Epidermal melanocyte (primary cell): ENCODE results near the gene HAGH.
"Not testable (repeated sequence)": the region's sequence is repeated elsewhere in the genome, so short reads cannot be mapped to it uniquely, and the experiment has no call there.

Source experiments
- DNase-seq: peaks from one replicate; pipeline ENCODE4 v3.0.0; 2011; ENCODE audit warnings: low spot score; ENCODE audit not compliant: insufficient read length

Gene HAGH

GRCh38 chr16:1810536-1810935 is 16.1 kb downstream of the HAGH start:
- no peak for DNase-seq

GRCh38 chr16:1810106-1810505 is 16.5 kb downstream of the HAGH start:
- DNase-seq: no peak

DNA sequence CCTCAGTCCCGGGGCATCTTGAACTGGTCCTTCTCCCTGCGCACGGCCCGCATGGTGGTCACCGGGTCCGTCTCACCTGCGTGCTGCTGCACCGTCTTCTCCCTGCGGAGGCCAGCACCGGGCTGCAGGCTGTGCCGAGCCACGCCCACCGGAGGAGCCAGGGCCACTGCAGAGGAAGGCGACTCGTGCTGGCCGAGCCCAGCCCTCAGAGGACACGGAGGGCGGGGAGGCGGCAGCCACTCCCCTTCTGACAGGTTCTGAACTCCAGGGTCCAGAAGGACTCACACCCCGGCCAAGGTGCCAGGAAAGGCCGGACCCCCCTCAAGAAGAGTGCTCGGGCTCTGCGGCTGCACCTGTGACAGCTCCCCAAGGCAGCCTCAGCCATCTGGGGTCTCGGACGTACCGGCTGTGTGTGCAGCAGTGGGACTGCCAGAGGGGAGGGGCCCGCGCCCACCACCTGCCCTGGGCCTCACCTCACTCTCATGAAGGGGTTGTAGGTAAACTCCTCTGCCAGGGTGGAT is 17.3 kb downstream of the HAGH start:
- DNase-seq: no peak

DNA sequence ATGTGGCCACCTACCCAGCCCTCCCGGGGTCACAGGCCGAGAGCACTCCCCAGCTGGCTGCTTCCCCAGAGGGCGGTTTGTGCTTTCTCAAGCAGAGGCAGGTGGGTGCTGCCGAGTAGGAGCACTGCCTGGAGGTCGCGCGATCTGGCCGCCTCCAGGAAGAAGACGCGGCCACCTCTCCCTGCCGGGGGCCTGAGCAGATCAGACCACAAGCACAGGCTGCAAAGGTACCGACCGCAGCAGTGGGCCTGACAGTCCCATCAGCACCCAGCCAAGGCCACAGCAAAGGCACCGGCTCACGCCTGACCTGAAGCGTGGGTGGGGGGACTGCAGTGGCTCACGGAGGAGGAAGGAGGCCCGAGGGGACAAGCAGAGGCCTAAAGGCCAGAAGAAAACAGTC is 17.9 kb downstream of the HAGH start:
- no peak for DNase-seq

DNA sequence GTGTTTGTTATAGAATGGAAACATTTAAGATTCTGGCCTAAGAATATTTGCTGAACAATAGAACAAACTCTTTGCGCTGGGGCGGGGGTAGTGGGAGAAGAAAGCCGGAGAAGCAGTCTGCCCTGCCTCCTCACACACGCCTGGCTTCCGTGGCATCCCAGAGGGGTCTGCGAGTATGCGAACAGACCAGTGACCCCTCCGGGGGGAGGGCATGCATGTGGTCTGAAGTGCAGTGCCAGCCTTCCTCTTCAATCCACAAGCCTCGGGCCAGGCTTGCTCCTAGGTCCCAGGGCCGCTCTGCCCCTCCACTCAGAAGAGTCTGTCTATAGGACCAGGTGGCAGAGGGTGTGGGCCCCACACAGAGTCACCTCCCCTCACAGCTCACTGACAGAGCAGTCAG is 19.0 kb downstream of the HAGH start:
- DNase-seq: no peak

DNA sequence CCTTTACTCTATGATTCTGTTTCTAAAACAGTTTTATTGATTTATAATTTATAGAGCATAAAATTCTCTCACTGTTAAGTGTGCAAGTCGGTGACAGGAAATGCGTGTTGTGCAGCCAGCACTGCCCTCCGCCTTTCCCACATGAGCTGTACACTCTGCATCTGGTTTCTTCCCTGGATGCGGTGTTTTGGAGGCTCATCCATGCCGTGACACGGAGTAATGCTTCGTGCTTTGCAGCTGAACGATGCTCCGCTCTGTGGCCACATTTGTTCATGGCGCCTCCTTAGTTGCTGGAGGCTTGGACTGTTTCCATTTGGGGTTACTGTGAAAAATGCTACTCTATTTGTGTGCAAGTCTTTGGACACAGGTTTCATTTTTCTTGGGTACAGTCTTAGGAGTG is 25.9 kb downstream of the HAGH start:
- DNase-seq: no peak

GRCh38 chr16:1799263-1799662 is 27.4 kb downstream of the HAGH start:
- DNase-seq: not testable (repeated sequence)

GRCh38 chr16:1794908-1795666 is 31.5 kb downstream of the HAGH start:
- DNase-seq: no peak

- DNase-seq: no peak
Observed at GRCh38 chr16:1794221-1794871, 32.3 kb downstream of the HAGH start.

GRCh38 chr16:1793578-1794220 is 32.9 kb downstream of the HAGH start, which contains the start of gene IGFALS:
Gene IGFALS (minus strand): TSS chr16:1793705. CDS start chr16:1793652, 53 bp downstream.
- no peak for DNase-seq

GRCh38 chr16:1792836-1793577 is 33.6 kb downstream of the HAGH start:
- DNase-seq: no peak

DNA sequence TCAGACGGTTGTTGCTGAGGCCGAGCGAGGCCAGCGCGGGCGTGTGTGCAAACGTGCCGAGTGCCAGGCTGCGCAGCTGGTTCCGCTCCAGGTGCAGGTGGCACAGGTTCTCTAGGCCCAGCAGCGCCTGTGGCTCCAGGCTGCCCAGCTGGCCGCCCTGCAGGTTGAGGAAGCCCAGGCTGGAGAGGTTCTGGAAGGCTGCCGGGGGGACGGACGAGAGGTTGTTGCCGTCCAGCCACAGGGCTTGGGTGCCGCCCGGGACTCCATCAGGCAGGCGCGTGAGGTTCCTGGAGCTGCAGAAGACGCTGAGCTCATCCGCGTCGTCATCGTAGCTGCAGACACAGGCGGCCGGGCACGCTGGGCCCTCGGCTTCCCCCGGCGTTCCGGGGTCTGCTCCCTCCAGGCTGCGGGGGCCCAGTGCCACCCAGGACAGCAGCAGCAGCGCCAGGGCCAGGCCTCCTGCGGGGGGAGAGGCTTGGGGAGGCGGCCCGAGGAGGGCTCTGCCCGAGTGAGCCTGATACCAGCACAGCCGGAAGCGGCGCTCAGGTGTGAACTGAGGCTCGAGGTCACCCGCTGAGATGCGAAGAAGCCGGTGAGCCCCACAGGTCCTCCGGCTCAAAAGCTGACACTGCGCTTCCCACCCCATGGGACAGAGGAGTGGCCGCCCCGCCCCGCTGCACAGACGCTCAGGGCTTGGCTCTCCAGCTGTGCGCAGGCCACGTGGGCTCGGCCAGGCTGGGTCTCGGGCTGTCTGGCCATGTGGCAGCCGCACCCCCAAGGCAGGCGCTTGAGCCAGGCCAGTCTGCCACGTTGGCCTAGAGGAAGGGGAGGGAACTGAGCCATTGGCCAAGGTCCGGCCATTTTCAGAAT is 34.4 kb downstream of the HAGH start:
- DNase-seq: no peak

DNA sequence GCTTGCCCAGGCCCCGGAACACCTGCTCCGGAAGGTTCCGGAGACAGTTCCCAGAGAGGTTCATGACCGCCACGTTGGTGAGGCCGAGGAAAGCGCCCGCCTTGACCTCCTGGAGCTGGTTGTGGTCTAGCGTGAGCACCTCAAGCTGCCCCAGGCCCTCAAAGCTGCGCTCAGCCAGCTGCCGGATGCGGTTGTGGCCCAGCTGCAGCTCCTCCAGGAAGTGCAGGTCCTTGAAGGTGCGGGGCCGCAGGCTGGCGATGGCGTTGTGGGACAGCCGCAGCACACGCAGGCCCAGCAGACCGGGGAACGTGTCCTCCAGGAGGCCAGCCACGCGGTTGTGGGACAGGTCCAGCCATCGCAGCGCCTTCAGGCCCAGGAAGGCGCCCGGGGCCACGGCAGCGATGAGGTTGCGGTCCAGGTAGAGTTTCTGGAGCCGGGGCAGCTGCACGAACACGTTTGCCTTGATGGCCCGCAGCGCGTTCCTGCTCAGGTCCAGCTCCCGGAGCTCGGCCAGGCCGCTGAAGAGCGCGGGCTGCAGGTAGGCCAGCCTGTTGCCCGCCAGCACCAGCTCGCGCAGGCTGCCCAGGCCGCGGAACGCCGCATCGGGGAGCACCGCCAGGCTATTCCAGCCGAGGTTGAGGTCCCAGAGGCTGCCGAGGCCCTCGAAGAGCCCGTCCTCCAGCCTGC is 35.2 kb downstream of the HAGH start:
- DNase-seq: no peak

DNA sequence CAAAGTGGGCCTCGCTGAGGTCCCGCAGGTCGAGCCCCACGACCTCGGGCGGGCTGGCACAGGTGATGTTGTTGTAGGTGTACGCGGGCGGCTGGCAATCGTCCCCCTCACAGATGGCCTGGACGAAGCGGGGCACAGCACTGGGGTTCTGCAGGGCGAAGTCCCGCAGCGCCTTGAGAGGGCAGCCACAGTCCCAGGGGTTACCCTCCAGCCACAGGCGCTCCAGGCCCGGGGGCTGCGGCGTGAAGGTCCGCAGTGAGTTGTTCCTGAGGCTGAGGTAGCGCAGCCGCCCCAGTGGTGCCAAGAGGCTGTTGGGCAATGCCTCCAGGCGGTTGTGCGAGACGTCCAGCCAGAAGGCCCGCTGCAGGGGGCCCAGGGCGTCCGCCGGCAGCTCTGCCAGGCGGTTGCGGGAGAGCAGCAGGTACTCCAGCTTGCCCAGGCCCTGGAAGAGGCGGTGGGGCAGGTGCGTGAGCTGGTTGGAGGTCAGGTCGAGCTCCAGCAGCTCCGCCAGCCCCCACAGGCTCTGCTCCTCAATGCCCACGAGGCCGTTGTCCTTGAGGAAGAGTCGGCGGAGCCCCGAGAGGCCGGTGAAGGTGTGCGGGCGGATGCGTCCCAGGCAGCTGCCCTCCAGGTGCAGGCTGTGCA is 35.9 kb downstream of the HAGH start:
- DNase-seq: no peak

GRCh38 chr16:1790261-1790610 is 36.4 kb downstream of the HAGH start:
- DNase-seq: no peak

DNA sequence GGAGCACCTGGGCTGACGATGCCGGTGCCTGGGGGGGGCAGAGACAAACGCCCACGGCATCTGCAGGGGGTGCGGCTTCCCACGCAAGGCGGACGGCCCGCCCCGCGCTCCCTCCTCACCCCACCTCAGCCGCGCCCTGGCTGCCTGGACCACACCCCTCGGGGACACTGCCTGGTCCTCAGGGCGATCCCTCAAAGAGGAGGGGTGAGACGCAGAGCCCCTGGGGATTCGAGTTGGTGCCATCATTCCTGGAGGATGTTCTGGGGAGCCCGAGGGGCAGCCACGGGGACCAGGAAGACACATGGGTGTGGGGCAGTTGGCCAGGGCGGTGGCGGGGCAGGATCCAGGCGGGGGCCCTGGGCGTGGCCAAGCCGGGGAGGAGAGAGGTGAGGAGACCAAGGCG is 37.0 kb downstream of the HAGH start:
- no peak for DNase-seq

DNA sequence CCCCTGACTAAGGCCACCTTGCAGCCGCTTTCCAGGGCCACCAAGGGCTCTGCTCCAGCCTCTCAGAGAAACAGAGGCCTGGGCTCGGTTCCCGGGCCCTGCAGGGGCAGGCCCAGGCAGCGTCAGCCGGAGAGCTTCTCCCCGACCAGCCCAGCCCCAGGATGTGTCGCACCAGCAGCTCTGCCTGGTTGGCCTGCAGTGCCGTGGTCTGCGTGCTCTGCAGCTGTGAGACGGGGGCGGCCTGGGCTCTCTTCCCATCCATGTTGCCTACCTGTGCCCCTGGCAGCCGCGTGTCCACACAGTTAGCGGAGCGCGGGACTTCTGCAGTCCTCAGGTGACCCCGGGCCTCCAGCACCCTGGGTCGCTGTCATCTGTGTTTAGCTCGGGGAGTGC is 37.9 kb downstream of the HAGH start:
- DNase-seq: no peak

DNA sequence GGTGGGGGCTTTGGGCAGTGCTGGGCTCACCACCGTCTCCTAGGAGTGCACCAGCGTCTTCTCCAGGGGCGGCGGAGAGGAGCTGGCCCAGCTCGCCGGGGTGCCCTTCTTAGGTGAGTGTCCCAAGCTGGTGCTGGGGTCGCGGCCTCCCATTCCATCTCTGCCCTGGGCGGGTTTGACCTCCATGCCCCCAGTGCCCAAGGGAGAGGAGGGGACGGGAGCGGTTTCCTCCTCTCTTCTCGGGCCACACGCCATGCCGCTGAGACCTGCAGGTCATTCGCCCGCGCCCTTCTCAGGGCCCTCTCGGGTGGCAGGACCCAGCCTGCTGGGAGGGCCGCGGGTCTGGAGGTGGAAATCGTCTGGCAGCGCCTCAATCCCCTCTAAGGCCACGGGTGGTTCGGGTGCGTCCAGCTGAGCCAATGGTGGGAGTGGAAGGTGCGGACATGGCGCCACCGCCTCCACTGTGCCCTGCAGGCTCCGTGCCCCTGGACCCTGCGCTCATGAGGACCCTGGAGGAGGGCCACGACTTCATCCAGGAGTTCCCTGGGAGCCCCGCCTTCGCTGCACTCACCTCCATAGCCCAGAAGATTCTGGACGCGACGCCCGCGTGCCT is 38.4 kb downstream of the HAGH start:
- no peak for DNase-seq
